Transverse colon (tissue), 4 donors: ENCODE data around the gene BCAN.
A peak's percentile ranks its signal among the peaks of the same experiment; 100 is the strongest.

Experiments
- EP300 ChIP-seq: sonication (generic); formaldehyde crosslinking; IDR thresholded peaks from one replicate; pipeline ENCODE4 v1.6.1; 2017; ENCODE audit warnings: antibody characterized with exemption, low read depth
- POLR2AphosphoS5 ChIP-seq, 3 donors: sonication (generic); formaldehyde crosslinking; IDR thresholded peaks; one replicate each; pipeline ENCODE4 v1.6.1; 2016; ENCODE audit warnings: antibody characterized with exemption in 3 of 3
- TF ChIP-seq, protein P1 (sequence below), 5 experiments: fragments of 200-600 bp in 3 of 5; fragments of 450-650 bp in 2 of 5; sonication (generic) in 3 of 5; IDR thresholded peaks; 1 replicate in 2 of 5; 2 replicates in 3 of 5; pipeline ENCODE4 v1.5.1; 2016 to 2017; ENCODE audit warnings: antibody characterized with exemption in 5 of 5, inconsistent platforms in 3 of 5, mild to moderate bottlenecking in 2 of 5, moderate library complexity in 1 of 5

DNA sequence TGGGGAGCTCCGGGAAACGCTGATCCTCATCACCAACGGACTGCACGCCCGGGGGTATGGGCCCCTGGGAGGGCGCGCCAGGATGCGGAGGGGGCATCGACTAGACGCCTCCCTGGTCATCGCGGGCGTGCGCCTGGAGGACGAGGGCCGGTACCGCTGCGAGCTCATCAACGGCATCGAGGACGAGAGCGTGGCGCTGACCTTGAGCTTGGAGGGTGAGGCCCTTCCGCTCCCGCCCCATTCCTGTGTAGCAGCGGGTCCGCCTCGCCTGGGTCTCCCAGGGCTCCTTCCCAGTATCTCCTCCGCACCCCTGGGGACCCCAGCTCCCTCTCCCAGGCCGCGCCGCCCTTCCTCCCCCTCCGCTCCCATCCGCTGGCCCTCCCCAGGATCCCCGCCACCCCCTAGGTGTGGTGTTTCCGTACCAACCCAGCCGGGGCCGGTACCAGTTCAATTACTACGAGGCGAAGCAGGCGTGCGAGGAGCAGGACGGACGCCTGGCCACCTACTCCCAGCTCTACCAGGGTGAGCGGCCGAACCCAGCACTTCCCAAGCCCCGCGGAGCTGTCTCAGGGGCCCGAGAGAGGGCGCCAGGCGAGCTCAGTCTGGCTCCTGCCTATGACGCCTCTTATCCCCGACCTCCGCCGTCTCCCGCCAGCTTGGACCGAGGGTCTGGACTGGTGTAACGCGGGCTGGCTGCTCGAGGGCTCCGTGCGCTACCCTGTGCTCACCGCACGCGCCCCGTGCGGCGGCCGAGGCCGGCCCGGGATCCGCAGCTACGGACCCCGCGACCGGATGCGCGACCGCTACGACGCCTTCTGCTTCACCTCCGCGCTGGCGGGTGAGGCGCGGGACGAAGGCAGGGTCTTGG is 17.7 kb upstream of the BCAN start:
- TF ChIP-seq, protein P1, sequence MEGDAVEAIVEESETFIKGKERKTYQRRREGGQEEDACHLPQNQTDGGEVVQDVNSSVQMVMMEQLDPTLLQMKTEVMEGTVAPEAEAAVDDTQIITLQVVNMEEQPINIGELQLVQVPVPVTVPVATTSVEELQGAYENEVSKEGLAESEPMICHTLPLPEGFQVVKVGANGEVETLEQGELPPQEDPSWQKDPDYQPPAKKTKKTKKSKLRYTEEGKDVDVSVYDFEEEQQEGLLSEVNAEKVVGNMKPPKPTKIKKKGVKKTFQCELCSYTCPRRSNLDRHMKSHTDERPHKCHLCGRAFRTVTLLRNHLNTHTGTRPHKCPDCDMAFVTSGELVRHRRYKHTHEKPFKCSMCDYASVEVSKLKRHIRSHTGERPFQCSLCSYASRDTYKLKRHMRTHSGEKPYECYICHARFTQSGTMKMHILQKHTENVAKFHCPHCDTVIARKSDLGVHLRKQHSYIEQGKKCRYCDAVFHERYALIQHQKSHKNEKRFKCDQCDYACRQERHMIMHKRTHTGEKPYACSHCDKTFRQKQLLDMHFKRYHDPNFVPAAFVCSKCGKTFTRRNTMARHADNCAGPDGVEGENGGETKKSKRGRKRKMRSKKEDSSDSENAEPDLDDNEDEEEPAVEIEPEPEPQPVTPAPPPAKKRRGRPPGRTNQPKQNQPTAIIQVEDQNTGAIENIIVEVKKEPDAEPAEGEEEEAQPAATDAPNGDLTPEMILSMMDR (IDR thresholded peaks at IDR 0.05): peak in 4 of 5 experiments; percentile 23 to 28 (median 27)
- TF ChIP-seq POLR2AphosphoS5 (IDR thresholded peaks at IDR 0.05): no peak
- no peak for TF ChIP-seq EP300
